Stimulated activated CD4-positive, alpha-beta T cell treated with anti-CD3 and anti-CD28 coated beads, Interleukin-1b, Interleukin-23, amount 100 ng/mL, for 48 hours (primary cell): ENCODE measurements around the gene STUB1.
A peak's percentile ranks its signal among the peaks of the same experiment; 100 is the strongest.

Experiments
- DNase-seq: peaks from one replicate; pipeline ENCODE4 v3.0.0-alpha.2; 2020

Gene STUB1

GRCh38 chr16:679814-680624, at the start of gene STUB1:
STUB1 (plus strand) TSS chr16:680410; CDS start chr16:680526, 116 bp downstream.
- peak; percentile 92 for DNase-seq

- DNase-seq, result no peak
Measured at GRCh38 chr16:630815-631405, 49.3 kb upstream of the STUB1 start, which contains the start of gene WFIKKN1. WFIKKN1 (plus strand) TSS chr16:630985; CDS start chr16:631254, 269 bp downstream.

- no peak for DNase-seq
Measured at GRCh38 chr16:631808-632358, 48.3 kb upstream of the STUB1 start.

GRCh38 chr16:632486-633335, 47.5 kb upstream of the STUB1 start:
- DNase-seq, result no peak

- no peak for DNase-seq
Measured at GRCh38 chr16:633336-634050, 46.7 kb upstream of the STUB1 start.

GRCh38 chr16:634051-634670, 46.0 kb upstream of the STUB1 start:
- DNase-seq, result no peak

GRCh38 chr16:634996-635395, 45.2 kb upstream of the STUB1 start:
- no peak for DNase-seq

GRCh38 chr16:635573-636205, 44.5 kb upstream of the STUB1 start:
- no peak for DNase-seq

GRCh38 chr16:636206-637080, 43.8 kb upstream of the STUB1 start, which contains the start of gene METTL26:
METTL26 (minus strand) TSS chr16:636305; CDS start chr16:636290, 15 bp downstream.
- peak; percentile 93 for DNase-seq

GRCh38 chr16:637081-638018, 42.9 kb upstream of the STUB1 start:
- DNase-seq, result peak; percentile 88

- no peak for DNase-seq
Measured at GRCh38 chr16:638034-638543, 42.1 kb upstream of the STUB1 start.

- DNase-seq, result no peak
Measured at GRCh38 chr16:638836-639235, 41.4 kb upstream of the STUB1 start.

- no peak for DNase-seq
Measured at GRCh38 chr16:640614-641013, 39.6 kb upstream of the STUB1 start.

- peak; percentile 72 for DNase-seq
Measured at GRCh38 chr16:641326-642188, 38.7 kb upstream of the STUB1 start, which contains the start of gene MCRIP2. MCRIP2 (plus strand) TSS chr16:641828; CDS start chr16:641992, 164 bp downstream.

- peak; percentile 25 for DNase-seq
Measured at GRCh38 chr16:642189-643049, 37.8 kb upstream of the STUB1 start.

- DNase-seq, result no peak
Measured at GRCh38 chr16:643050-643368, 37.2 kb upstream of the STUB1 start.

- DNase-seq, result no peak
Measured at GRCh38 chr16:644556-644955, 35.7 kb upstream of the STUB1 start.
